OCI-M1 (cell line): ENCODE results near the gene LRRC73.
"Not testable (repeated sequence)": the region's sequence is repeated elsewhere in the genome, so short reads cannot be mapped to it uniquely, and the experiment has no call there.

ENCODE experiments used
- DNase-seq: peaks from one replicate; lab custom pipeline; 2025; lab: John Stamatoyannopoulos, UW

The LRRC73 gene, protein sequence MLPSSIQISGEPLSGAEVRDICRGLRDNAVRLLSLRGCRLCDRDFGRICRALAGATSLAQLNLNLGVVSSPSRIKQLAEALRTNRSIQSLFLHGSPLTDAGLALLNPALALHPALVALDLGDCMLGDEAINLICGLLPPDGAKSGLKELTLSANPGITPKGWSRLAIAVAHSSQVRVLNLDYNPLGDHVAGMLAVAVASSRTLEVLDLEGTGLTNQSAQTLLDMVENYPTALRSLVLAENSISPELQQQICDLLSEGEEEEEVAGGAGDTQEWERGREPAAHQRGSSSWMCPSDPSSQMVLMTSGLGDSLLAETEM

DNA sequence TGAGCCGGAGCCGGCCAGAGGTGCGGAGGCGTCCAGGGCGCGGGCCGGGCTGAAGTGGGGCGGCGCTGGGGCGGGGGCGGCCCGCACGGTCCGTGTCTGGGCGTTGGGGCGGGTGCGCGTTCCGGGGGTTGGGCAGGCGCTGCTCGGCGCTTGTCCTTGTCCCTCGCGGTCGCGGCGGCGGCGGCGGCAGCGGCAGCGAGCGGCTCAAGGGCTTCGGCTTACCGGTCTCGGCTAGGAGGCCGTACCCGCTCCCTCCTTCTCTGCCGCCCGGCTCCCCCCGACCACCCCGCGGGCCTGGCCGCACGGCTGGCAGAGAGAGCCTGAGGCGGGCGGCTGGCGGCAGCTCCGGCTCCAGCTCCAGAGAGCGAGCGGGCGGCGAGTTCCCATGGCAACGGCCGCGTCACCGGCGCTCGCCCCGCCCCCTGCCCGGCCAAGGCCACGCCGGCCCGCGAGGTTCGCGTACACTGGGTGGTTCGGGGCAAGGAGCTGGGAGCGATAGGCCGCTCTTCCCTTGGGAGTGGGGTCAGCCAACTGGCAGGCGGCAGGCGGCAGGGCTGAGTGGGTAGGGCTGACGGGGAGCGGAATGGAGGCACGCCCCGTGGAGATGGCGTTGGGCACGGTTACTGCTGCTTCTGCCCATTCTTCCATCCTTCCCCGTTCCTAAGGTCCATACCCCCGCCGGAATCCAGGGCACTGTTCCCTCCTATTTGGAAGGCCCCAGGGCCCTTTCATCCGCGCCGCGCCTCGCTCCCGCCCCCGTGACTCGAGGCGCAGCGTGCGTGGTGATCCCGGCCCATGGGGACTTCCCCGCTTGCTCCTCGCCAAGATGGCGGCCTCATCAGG is at the start of gene LRRC73:
Gene LRRC73 (minus strand): TSS at position 363 of the 843 bp plus-strand sequence. CDS start 561 bp downstream, outside the sequence.
- DNase-seq, result peak; percentile 88

DNA sequence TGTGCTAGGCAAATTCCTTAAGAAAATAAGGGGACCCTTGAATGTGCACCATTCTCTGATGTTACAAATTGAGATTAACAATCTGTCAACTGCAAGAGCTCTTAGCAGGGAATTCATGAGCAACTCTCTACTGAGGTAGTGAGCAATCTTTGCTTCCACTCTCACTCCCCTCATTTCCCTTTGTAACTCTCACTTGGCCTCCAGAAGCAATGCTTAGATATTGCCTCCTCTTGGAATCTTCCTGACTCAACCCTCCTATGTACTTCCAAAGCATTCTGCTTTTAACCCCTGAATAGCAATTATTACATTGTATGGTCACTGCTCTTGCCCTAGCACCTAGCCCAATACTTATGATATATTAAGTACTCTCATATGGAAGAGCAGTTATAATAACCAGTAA is 49.2 kb upstream of the LRRC73 start:
- no peak for DNase-seq

DNA sequence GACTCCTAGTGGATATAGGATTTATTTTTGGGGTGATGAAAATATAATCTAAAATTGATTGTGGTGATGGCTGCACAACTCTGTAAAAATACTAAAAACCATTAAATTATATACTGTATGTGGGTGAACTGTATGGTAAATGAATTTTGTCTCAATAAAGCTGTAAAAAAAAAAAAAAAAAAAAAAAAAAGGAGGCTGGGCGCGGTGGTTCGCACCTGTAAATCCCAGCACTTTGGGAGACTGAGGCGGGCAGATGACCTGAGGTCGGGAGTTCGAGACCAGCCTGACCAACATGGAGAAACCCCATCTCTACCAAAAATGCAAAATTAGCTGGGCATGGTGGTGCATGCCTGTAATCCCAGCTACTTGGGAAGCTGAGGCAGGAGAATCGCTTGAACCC is 47.5 kb upstream of the LRRC73 start:
- not testable (repeated sequence) for DNase-seq

DNA sequence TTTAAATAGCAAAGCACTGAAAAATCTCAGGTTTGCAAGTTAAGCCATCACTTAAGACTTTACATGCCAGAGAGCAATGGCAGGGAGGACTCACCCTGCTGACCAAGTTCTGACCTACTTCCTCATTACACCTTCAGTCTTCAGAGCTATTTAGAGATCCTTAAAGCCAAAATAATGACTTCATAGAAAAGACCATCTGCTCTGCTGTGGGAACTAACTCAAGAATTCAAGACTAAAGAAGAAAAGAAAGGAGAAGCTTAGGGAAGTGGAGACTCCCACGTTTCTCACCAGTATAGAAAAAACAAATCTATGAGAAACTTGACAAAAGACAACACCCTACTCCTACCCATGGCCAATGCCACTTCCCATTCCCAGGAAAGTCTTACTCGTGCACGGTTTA is 37.1 kb upstream of the LRRC73 start:
- DNase-seq, result no peak

DNA sequence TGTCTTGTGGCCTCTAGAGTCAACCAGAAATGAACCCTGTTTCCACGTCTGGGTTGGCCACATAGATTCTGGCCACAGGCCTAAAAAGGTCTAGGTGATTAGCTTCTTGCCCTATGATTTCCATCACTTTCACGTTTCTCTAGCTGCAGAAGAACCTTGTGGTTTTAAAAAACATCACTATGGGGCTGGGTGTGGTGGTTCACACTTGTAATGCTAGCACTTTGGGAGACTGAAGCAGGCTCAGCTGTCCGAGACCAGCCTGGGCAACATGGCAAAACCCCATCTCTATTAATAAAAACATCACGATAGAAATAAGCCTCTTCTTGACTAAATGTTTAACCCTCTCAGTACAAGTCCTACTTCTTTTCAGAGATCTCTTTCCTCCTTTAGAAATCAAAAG is 34.3 kb upstream of the LRRC73 start:
- DNase-seq, result no peak

DNA sequence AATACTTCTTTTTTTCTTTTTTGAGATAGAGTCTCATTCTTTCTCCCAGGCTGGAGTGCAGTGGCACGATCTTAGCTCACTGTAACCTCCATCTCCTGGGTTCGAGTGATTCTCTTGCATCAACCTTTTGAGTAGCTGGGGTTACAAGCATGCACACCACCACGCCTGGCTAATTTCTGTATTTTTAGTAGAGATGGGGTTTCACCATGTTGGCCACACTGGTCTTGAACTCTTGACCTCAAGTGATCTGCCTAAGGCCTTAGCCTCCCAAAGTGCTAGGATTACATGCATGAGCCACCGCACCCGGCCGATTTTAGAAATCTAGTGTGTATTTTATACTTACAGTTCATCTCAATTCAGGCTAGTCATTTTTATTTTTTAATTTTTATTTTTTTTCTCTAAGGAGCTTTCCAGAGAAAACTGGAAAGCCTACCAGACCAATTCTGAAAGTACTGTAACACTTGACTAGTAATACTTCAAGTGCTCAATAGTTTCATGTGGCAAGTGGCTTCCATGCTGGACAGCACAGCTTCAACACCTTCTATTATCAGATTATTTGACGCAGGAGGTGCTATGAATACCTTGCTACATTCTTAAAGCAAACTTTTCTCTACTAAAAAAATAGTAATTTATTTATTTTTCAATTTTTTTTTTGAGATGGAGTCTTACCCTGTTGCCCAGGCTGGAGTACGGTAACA is 31.8 kb upstream of the LRRC73 start:
- no peak for DNase-seq

DNA sequence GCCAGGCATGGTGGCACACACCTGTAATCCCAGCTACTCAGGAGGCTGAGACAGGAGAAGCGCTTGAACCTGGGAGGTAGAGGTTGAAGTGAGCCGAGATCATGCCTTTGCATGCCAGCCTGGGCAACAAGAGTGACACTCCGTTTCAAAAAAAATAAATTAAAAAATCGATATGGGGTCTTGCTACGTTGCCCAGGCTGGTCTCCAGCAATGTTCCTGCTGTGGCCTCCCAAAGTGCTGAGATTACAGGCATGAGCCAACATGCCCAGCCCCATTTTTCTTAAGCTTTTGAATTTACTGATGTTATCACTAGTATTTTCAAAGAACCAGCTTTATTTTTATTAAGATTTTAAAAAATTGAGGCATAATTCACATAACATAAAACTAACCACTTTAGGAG is 30.4 kb upstream of the LRRC73 start:
- DNase-seq, result no peak

DNA sequence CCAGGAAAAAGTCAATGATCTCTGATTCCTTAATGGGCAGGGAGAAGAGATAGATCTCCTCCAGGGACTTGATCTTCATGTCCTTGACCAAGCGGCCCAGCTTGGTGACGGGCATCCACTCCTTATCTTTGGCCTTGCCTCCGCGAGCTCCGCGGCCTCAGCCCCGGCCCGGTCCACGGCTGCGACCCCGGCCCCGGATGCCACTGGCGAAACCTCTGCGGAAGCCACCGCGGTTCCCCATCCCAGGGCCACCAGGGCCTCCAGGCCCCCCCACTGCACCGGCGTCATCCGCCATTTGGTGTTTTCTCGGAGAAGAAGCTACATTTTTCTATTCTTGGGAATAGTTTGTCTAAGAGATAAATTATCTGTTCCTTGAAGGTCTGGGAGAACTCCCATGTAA is 29.3 kb upstream of the LRRC73 start:
- DNase-seq, result not testable (repeated sequence)

DNA sequence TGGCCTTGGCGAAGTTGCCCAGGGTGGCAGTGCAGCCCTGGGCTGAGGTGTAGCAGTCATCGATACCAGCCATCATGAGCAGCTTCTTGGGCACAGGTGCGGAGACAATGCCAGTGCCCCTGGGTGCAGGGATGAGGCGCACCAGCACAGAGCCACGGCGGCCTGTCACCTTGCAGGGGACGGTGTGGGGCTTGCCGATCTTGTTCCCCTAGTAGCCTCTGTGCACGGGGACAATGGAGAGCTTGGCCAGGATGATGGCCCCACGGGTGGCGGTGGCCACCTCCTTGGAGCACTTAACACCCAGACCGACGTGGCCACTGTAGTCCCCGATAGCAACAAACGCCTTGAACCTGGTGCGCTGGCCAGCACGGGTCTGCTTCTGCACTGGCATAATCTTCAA is 28.8 kb upstream of the LRRC73 start:
- not testable (repeated sequence) for DNase-seq

DNA sequence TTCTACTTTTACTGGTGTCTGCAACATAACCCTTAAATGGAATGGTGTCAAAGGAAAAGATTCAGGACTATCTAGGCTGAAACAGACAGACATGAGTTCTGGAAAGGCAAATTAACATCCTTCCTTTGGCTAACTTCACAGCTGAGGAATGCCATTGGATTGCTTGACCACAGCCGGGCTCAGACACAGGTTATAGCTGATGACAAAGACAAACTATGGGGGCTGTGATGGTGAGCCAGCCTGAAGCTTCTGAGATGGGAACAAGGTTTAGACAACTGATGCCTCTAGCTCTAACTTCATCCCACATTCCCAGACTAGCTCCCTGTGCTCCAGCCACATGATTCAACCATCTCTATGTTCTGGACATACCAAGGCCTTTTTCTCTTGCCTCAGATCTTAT is 22.1 kb upstream of the LRRC73 start:
- DNase-seq, result no peak

DNA sequence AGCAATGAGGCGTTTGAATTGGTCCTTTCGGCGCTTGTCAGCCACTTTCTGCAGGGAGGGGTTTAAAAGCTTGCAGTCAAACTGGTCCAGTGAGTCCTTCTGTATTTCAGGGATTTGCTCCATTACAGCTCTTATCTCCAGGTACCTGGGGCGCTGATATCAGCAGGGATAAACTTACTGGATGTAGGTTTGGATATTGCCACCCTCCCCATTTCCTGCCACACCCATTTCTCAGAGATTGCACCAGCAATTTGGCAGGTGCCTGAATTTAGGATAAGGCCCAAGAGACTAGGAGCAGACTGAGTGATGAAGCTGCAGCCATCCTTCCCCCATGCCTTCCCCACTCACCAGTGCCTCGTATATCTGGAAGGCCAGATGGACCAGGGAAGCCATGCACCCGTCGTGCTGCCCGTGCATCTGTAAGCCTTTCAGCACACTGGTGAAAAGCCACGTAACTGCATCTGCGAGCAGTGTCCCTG is 14.4 kb upstream of the LRRC73 start:
- no peak for DNase-seq

DNA sequence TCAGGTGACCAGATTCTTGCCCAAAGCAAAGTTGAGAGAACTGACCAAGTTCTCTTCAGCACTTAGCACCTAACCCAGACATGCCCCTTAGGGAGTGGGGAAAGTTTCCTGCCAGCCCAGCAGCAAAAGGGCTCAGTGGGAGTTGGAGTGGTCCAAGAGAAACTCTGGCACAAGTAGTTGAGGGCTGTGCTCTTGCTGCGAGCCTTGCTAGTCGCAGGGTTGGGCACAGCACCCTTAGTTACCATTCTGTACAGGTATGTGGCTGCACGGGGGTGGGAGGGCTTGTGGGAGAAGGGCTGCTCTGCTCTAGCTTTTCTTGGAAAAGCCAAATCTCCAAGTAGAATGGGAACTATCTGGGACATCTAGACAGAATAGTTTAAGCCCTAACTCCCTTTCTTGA is 13.1 kb upstream of the LRRC73 start:
- DNase-seq, result no peak

DNA sequence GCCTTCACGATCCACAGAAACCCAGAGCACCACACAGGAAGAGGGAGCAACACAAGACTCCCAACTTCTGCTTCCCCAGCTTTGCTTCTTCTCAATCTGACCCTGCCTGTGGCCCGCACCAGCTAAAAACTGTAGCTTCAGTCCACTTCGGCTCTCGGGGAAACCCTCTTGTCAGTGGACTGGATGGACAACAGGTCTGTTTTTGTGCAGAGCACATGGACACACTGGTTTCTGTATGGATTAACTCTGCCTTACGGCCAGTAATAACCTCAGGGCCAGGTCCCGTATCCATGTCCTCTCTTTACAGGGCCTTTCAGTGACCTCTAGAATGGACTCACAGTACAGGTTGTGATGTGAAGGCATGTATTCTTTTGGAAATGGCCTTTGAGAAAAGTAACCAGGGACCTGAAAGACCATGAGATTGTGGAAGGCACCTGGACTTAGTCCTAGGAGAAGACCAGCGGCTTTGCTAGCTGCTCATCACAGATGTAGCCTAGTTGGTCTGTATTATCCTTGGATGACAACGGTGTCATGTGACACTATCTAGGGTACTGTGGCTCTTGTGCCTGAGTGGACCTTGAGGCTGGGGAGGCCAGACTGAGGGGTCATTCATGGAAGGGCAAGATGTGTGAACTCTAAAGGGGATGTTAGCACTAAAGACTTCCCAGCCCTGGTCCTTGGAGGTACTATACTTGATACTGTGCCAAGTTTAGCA is 12.6 kb upstream of the LRRC73 start:
- DNase-seq, result no peak

DNA sequence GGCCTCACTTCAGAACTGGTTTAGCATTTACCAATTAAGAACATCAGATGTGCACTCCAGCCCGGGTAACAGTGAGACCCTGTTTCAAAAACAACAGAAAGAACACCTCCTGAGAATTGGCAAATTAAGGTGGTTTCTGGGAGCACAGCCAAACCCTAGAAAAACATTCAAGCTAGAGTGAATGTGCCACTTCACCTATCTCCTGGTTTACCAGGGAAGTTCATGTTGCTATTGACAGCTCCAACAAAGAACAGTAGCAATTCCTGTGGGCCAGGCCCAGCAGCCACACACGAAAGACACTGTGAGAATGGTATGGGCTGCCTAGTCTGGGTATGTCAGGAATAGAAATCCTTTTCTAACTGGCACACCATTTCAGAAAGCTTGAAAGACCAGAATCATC is 11.7 kb upstream of the LRRC73 start:
- no peak for DNase-seq

DNA sequence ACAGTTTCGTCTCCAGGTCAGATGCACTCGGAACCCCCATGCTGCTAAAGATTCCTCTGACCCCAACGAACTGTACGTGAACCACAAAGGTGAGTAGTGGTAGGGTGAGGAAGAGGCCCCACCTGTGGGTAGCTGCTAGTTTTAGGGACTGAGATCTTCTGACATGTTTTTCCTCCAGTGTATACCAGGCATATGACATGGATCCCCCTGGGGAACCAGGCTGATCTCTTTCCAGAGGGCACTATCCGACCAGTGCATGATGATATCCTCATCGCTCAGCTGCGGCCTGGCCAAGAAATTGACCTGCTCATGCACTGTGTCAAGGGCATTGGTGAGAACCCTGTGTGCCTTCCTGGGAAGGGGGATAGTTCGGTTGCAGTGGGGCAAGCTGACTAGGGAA is 10.0 kb upstream of the LRRC73 start:
- no peak for DNase-seq

DNA sequence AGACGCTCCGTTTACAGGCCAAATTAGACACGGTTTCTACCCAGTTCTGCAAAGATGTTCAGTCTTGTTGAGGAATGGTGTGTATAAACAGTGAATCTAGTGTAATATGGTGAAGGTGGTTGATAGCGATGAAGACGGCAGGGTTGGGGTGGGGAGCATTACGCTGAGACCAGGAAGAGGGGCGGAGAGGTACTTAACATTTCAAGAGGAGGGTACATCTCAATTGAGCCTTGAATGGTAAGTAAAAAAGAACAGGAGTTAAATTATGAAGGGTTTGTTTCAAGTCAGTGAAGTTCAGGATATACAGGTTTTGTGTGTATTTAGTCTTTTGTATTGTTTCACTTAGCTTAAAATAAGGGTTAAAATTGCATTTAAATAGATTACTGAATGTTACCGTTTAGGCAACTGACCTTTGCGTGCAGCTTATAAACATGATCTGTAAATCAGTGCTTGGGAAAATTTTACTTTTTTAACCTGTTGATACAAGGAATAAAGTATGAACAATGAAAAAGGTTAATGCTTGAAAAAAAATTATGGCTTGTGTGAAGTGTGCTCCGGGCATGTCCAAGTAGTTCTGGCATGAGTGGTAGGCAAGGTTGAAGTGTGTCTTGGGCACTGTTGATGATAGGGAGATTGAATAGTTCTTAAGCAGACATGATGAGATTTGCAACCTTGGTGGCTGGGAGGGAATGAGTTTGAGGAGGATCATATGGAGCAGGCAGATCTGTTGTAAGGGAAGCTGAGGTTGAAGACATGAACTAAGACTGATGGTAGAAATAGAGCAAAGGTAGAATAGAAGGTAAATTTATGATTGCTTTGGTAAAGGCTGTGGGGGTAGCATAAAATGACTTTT is 7.6 kb upstream of the LRRC73 start:
- DNase-seq, result peak; percentile 53

DNA sequence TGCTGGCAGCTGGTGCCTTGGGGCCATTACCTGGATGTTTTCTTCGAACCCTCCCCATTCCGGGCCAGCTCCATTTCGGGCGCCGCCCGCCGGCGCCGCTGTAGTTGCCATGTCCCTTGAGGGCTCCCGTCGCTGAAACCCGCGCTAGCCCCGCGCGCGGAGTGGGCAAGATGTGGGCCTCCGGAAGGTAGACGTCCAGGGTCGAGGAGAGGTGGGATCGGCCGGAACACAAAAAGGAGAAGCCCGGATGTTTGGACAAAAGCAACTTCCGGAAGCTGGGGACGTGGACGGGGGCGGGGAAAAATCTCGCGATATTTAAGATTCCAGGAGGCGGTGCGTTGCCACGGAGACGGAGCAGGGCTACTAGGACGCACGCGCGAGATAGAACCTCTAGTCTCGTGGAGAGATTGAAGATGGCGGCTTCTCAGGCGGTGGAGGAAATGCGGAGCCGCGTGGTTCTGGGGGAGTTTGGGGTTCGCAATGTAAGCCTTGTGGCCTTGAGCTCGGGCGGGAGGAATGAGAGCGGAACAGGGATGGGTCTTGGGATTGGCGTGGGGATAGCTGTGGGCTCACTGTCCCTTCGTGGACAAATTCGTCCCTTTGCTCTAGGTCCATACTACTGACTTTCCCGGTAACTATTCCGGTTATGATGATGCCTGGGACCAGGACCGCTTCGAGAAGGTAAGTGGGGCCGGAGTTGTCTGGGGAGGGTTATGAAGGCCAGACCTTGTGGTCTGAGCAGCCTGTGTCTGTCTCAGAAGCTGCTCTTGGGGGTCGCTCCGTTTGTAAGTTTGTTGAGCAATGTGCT is 6.8 kb upstream of the LRRC73 start, which contains the start of the genes POLR1C and YIPF3:
Gene POLR1C (plus strand): TSS at position 393 of the 808 bp plus-strand sequence. CDS start 21 bp downstream, at position 414.
Gene YIPF3 (minus strand): TSS at position 230 of the 808 bp plus-strand sequence. CDS start 119 bp downstream, at position 111.
- peak; percentile 100 for DNase-seq

DNA sequence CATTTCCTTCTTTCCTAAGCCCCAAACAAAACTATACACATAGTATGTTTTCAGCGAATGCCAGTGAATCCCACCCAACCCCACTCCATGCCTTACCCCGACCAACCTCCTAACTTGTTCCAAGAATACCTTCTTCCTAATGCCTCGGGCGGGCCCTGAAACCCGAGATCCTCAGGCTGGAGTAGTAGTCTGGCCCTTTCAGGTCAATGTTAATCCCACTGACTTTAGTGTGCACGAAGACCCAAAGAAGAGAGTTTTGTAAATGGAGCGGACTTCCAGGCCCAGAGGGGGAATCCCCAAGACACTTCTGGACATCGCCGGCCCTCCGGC is 6.2 kb upstream of the LRRC73 start:
- DNase-seq, result no peak

DNA sequence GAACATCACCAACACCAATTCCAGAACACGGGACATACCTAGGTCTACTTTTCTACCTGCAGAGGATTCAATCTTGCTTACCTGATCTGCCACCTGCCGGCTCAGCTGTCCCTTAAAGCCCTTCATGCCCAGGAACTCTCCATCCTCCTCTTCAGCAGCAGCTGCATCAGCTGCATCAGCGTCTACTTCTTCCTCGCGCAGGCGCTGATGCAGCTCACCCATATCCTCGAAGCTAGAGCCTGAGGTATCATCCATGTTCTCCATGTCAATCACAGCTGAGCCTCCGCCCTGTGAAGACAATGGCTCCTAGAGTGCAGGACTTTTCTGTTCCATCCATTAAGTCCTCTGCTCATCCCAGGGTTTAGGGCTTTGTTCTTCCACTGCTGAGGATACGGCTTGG is 5.7 kb upstream of the LRRC73 start:
- no peak for DNase-seq

DNA sequence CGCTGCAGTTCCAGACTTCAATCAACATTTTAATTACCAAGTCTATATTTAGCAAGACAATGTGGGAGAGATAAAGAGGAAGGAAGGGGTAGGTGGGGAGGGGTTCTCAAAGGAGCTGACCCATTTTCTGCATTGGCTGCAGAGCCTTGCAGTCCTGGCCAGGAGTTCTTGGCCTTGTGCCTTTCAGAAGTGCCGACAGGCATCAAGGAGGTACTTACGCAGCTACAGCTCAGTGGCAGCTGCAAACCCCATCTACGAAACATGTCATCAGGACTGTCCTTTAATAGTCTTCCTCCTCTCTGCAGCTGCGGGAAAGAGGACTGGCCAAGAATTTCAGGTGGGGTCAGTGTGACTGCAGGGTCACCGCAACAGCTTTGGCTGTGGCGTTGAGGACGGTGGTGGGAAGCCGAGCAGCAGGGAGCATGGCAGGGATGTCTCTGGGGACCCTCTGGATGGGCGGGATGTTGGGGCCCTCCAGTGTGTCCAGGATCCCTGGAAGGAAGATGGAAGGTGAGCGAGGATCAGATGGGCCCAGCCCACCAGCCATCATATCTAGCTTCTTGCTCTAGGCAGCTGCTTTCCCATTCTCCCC is 1.8 kb upstream of the LRRC73 start:
- no peak for DNase-seq
